HepG2 (cell line): ENCODE measurements around the gene MIS18BP1.

Experiments used
- CEBPZ ChIP-seq: IDR thresholded peaks from 2 replicates; pipeline ENCODE4 v1.6.1; 2012; ENCODE audit warnings: low read length, improper control_type of control experiment
- GPBP1L1 ChIP-seq: sonication (generic); formaldehyde crosslinking; IDR thresholded peaks from 2 replicates; pipeline ENCODE4 v1.5.0; 2020; ENCODE audit warnings: mild to moderate bottlenecking, missing genetic modification reagents
- KDM4B ChIP-seq: sonication (generic); formaldehyde crosslinking; IDR thresholded peaks from 2 replicates; pipeline ENCODE4 v1.4.0; 2020; ENCODE audit warnings: missing genetic modification reagents
- PAX8 ChIP-seq: sonication (generic); formaldehyde crosslinking; IDR thresholded peaks from 2 replicates; pipeline ENCODE4 v1.8.0; 2022; ENCODE audit warnings: mild to moderate bottlenecking, missing genetic modification reagents, borderline replicate concordance
- PBX2 ChIP-seq: IDR thresholded peaks from 2 replicates; pipeline ENCODE4 v1.6.1; 2016; ENCODE audit warnings: control low read depth
- RAD21 ChIP-seq: fragments of 450-650 bp; formaldehyde crosslinking; IDR thresholded peaks from 2 replicates; pipeline ENCODE4 v1.5.0; 2020; ENCODE audit warnings: mild to moderate bottlenecking

- TF ChIP-seq GPBP1L1 (CRISPR knock-in tag) (no peak), KDM4B (CRISPR knock-in tag) (no peak), PAX8 (CRISPR knock-in tag) (no peak), PBX2 (CRISPR knock-in tag) (no peak), RAD21 (CRISPR knock-in tag) (no peak), CEBPZ (no peak)
These were observed 96.9 kb downstream of the MIS18BP1 start for GRCh38 chr14:45156067-45156466.
